DND-41 (cell line): ENCODE measurements around the gene EXOC4.
"Not testable (repeated sequence)": the region's sequence is repeated elsewhere in the genome, so short reads cannot be mapped to it uniquely, and the experiment has no call there.

ENCODE experiments used
- EZH2 ChIP-seq: IDR thresholded peaks from 3 replicates; pipeline ENCODE4 v1.6.1; 2012; ENCODE audit warnings: borderline replicate concordance, low read depth, mild to moderate bottlenecking, moderate library complexity, low read length, inconsistent platforms; ENCODE audit not compliant: severe bottlenecking
- TF ChIP-seq, protein P1 (sequence below): IDR thresholded peaks from 2 replicates; pipeline ENCODE4 v1.5.1; 2012; ENCODE audit warnings: borderline replicate concordance, low read length, moderate library complexity, mild to moderate bottlenecking; ENCODE audit not compliant: poor library complexity, severe bottlenecking; ENCODE audit errors: extremely low read depth

DNA sequence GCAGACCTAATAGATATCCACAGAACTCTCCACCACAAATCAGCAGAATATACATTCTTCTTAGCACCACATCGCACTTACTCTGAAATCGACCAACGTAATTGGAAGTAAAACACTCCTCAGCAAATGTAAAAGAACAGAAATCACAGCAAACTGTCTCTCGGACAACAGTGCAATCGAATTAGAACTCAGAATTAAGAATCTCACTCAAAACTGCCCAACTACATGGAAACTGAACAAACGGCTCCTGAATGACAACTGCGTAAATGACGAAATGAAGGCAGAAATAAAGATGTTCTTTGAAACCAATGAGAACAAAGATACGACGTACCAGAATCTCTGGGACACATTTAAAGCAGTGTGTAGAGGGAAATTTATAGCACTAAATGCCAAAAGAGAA lies 42.1 kb upstream of the EXOC4 start:
- TF ChIP-seq, protein P1, sequence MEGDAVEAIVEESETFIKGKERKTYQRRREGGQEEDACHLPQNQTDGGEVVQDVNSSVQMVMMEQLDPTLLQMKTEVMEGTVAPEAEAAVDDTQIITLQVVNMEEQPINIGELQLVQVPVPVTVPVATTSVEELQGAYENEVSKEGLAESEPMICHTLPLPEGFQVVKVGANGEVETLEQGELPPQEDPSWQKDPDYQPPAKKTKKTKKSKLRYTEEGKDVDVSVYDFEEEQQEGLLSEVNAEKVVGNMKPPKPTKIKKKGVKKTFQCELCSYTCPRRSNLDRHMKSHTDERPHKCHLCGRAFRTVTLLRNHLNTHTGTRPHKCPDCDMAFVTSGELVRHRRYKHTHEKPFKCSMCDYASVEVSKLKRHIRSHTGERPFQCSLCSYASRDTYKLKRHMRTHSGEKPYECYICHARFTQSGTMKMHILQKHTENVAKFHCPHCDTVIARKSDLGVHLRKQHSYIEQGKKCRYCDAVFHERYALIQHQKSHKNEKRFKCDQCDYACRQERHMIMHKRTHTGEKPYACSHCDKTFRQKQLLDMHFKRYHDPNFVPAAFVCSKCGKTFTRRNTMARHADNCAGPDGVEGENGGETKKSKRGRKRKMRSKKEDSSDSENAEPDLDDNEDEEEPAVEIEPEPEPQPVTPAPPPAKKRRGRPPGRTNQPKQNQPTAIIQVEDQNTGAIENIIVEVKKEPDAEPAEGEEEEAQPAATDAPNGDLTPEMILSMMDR: not testable (repeated sequence)
- TF ChIP-seq EZH2: not testable (repeated sequence)
